Measurements from ENCODE around the gene DPY19L3. TPM values are rescaled to one million over a fixed set of nuclear protein-coding genes. Genes with fewer than 3 reads are reported as not detected.

DPY19L3 gene
- total and polyA plus RNA-seq, 2 of the 4 experiments (the other 2 are of a cell fraction): 29.6 to 36.5 TPM

DNA sequence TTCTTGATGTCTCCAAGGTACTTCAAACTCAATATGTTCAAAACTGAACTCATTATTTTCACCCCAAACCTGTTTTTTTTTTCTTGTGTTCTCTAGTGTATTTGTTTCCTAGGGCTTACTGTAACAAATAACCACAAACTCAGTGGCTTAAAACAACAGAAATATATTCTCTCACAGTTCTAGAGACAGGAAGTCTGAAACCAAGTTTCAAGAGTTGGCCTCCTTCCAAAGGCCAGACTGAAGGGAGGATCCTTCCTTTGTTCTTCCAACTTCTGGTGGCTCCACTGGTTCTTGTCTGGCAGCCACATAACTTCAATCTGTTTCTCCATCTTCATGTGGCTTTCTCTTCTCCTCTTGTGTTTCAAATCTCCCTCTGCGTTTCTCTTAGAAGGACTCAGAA is 113.5 kb downstream of the DPY19L3 start:
- no peaks in the 10 kb centered on the region for H3K9me3 ChIP-seq (ENCODE audit: control insufficient read depth, insufficient read depth, low read length)
- no peak overlapping the region for H3K56ac ChIP-seq (ENCODE audit: extremely low read depth, insufficient read depth, low read length)
- no peak overlapping the region for H2BK20ac ChIP-seq (ENCODE audit: low read depth, low read length)
- no peak overlapping the region for H3K9ac ChIP-seq (ENCODE audit: low read depth, low read length)
- H3K79me1 ChIP-seq (ENCODE audit: low read depth in 1 of 2, low read length in 2 of 2): no peaks in the 10 kb centered on the region
- no peak overlapping the region for H2BK5ac ChIP-seq (ENCODE audit: low read depth, low read length, poor library complexity, severe bottlenecking)
- no peak overlapping the region for H3K27ac ChIP-seq (ENCODE audit: insufficient read depth, low read length)
- H3K27me3 ChIP-seq (ENCODE audit: control insufficient read depth, insufficient read depth, low read length): no peaks in the 10 kb centered on the region; the same call in 1 of the 2 replicates
- H2AFZ ChIP-seq (replicated peaks; ENCODE audit: low read length, poor library complexity): no peak overlapping the region
- no peak for DNase-seq
- H3K4me3 ChIP-seq (ENCODE audit: insufficient read depth, low read depth, low read length): no peak overlapping the region
- no peak for ATAC-seq (ENCODE audit: low read depth)
- no peak overlapping the region for H3K23ac ChIP-seq (ENCODE audit: low read depth, low read length)
- no peak overlapping the region for H3K4me2 ChIP-seq (ENCODE audit: low read depth, low read length)
- no peak overlapping the region for H2AK9ac ChIP-seq (replicated peaks; ENCODE audit: low read depth, low read length, poor library complexity)
- no TSS peak for BruUV-seq (replicated peaks)
- H4K8ac ChIP-seq (ENCODE audit: low read depth in 2 of 2, low read length in 2 of 2): no peak overlapping the region
- no peaks in the 10 kb centered on the region for H3K36me3 ChIP-seq (ENCODE audit: control insufficient read depth, insufficient read depth, low read length)
- no CpG with 5 or more reads among the region's 1 CpG for WGBS, 2 experiments (ENCODE audit: extremely low coverage in 2 of 2, insufficient read length in 1 of 2)
- H3K4me1 ChIP-seq (ENCODE audit: control insufficient read depth, insufficient read depth, low read length): no peaks in the 10 kb centered on the region
- no peak overlapping the region for H2AK5ac ChIP-seq (ENCODE audit: low read depth, low read length)
- H3K18ac ChIP-seq (ENCODE audit: low read depth, low read length): no peak overlapping the region
- POLR2A ChIA-PET (ENCODE audit: unreplicated experiment): no interaction called here
- no peak overlapping the region for H2BK120ac ChIP-seq (ENCODE audit: low read depth, low read length)
- no peak overlapping the region for H3K14ac ChIP-seq (replicated peaks; ENCODE audit: low read depth, low read length)
- dilution Hi-C loops (cut with HindIII; ENCODE audit: low sequenced_read_pairs, unreplicated experiment): no loop called here
- no peak overlapping the region for H4K91ac ChIP-seq (ENCODE audit: insufficient read depth, low read depth, low read length)
- H4K5ac ChIP-seq (ENCODE audit: low read depth, low read length): no peak overlapping the region
- H3K4ac ChIP-seq (ENCODE audit: low read depth, low read length): no peak overlapping the region
- H3K9me1 ChIP-seq (ENCODE audit: insufficient read depth, low read length): no peaks in the 10 kb centered on the region
- intact Hi-C loops (cut with micrococcal nuclease): no loop called here
- no peaks in the 10 kb centered on the region for H4K20me1 ChIP-seq (ENCODE audit: insufficient read depth, low read length)
- in situ Hi-C loops (cut with MboI; ENCODE audit: low sequenced_read_pairs): no loop called here
- CTCF ChIA-PET: no interaction called here
- TF ChIP-seq BHLHE40 (IDR thresholded peaks at IDR 0.05; ENCODE audit: low read depth, low read length) (no peak), RCOR1 (IDR thresholded peaks at IDR 0.05; ENCODE audit: insufficient replicate concordance, low read length) (no peak), RFX5 (IDR thresholded peaks at IDR 0.05; ENCODE audit: low read depth, low read length) (no peak), POLR2A (IDR thresholded peaks at IDR 0.05; ENCODE audit: low read depth, low read length) (no peak), RAD21 (IDR thresholded peaks at IDR 0.05; ENCODE audit: low read length) (no peak), MAZ (IDR thresholded peaks at IDR 0.05; ENCODE audit: borderline replicate concordance, low read depth, low read length) (no peak), CHD1 (IDR thresholded peaks at IDR 0.05; ENCODE audit: low read depth, low read length) (no peak), CEBPB (IDR thresholded peaks at IDR 0.05; ENCODE audit: low read depth, low read length) (no peak), NFE2L2 (IDR thresholded peaks at IDR 0.05; ENCODE audit: low read depth, low read length) (no peak), MXI1 (IDR thresholded peaks at IDR 0.05; ENCODE audit: borderline replicate concordance, low read depth, low read length) (no peak), FOS (IDR thresholded peaks at IDR 0.05; ENCODE audit: low read depth, low read length) (no peak), SMC3 (IDR thresholded peaks at IDR 0.05; ENCODE audit: low read depth, low read length) (no peak), MAFK (IDR thresholded peaks at IDR 0.05; ENCODE audit: low read depth, low read length) (no peak)
- TF ChIP-seq, protein P1, sequence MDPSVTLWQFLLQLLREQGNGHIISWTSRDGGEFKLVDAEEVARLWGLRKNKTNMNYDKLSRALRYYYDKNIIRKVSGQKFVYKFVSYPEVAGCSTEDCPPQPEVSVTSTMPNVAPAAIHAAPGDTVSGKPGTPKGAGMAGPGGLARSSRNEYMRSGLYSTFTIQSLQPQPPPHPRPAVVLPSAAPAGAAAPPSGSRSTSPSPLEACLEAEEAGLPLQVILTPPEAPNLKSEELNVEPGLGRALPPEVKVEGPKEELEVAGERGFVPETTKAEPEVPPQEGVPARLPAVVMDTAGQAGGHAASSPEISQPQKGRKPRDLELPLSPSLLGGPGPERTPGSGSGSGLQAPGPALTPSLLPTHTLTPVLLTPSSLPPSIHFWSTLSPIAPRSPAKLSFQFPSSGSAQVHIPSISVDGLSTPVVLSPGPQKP (IDR thresholded peaks at IDR 0.05; ENCODE audit: borderline replicate concordance, low read depth, low read length): no peak
- TF ChIP-seq, protein P2, sequence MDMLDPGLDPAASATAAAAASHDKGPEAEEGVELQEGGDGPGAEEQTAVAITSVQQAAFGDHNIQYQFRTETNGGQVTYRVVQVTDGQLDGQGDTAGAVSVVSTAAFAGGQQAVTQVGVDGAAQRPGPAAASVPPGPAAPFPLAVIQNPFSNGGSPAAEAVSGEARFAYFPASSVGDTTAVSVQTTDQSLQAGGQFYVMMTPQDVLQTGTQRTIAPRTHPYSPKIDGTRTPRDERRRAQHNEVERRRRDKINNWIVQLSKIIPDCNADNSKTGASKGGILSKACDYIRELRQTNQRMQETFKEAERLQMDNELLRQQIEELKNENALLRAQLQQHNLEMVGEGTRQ (IDR thresholded peaks at IDR 0.05; ENCODE audit: low read depth, low read length): no peak
- TF ChIP-seq, protein P3, sequence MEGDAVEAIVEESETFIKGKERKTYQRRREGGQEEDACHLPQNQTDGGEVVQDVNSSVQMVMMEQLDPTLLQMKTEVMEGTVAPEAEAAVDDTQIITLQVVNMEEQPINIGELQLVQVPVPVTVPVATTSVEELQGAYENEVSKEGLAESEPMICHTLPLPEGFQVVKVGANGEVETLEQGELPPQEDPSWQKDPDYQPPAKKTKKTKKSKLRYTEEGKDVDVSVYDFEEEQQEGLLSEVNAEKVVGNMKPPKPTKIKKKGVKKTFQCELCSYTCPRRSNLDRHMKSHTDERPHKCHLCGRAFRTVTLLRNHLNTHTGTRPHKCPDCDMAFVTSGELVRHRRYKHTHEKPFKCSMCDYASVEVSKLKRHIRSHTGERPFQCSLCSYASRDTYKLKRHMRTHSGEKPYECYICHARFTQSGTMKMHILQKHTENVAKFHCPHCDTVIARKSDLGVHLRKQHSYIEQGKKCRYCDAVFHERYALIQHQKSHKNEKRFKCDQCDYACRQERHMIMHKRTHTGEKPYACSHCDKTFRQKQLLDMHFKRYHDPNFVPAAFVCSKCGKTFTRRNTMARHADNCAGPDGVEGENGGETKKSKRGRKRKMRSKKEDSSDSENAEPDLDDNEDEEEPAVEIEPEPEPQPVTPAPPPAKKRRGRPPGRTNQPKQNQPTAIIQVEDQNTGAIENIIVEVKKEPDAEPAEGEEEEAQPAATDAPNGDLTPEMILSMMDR (conservative IDR thresholded peaks at IDR 0.05; ENCODE audit: low read depth, low read length): no peak
- H2BK15ac ChIP-seq (ENCODE audit: low read depth, low read length): no peak overlapping the region

All from IMR-90 (cell line).